Measurements from ENCODE around the gene C21orf58. TPM values are rescaled to one million over a fixed set of nuclear protein-coding genes. Genes with fewer than 3 reads are reported as not detected.

Gene C21orf58
- polyA plus RNA-seq, 1 of the 3 experiments (the other 2 are of a cell fraction), result 9.7 TPM

GRCh38 chr21:46345861-46346260 is 22.2 kb upstream of the C21orf58 start:
- peaks cover 0 to 15% of the 10 kb centered on the region in 2 experiments; a peak in 1 of 4 replicates for H3K4me1 ChIP-seq (ENCODE audit: control insufficient read depth in 1 of 2, insufficient read depth in 2 of 2, low read depth in 1 of 2, low read length in 1 of 2)
- CTCF ChIA-PET, result no interaction called here
- H3K9me3 ChIP-seq, result no peaks in the 10 kb centered on the region
- peaks cover 26 to 33% of the 10 kb centered on the region in 2 experiments for H3K36me3 ChIP-seq (replicated peaks in 1 of 2; ENCODE audit: control insufficient read depth in 1 of 2, insufficient read depth in 2 of 2, low read length in 1 of 2)
- no peaks in the 10 kb centered on the region for H4K20me1 ChIP-seq (ENCODE audit: insufficient read depth)
- no peaks in the 10 kb centered on the region for H3F3A ChIP-seq (replicated peaks; ENCODE audit: insufficient read depth)
- DNase-seq, result no peak
- no peaks in the 10 kb centered on the region for H3K9me2 ChIP-seq
- no peak overlapping the region for H3K27ac ChIP-seq (ENCODE audit: low read depth in 2 of 2, low read length in 1 of 2)
- 98% methylated on average over 12 of the region's 14 CpGs for WGBS (ENCODE audit: low lambda C conversion rate)
- no peak overlapping the region for H3K4me3 ChIP-seq (ENCODE audit: low read depth in 2 of 2, low read length in 1 of 2)
- H2AFZ ChIP-seq (ENCODE audit: low read depth), result no peak overlapping the region
- H3K9ac ChIP-seq, result no peak overlapping the region
- H3K4me2 ChIP-seq, result no peak overlapping the region
- TF ChIP-seq POLR2AphosphoS5 (IDR thresholded peaks at IDR 0.05; ENCODE audit: low read depth, low read length), result no peak
- TF ChIP-seq JUND (IDR thresholded peaks at IDR 0.05), result no peak
- no peak for TF ChIP-seq NRF1 (IDR thresholded peaks at IDR 0.05; ENCODE audit: low read depth, low read length)
- no peak for TF ChIP-seq RAD21 (IDR thresholded peaks at IDR 0.05; ENCODE audit: low read length)
- TF ChIP-seq RFX5 (IDR thresholded peaks at IDR 0.05; ENCODE audit: low read length), result no peak
- no peak for TF ChIP-seq SIN3A (IDR thresholded peaks at IDR 0.05; ENCODE audit: borderline replicate concordance, low read depth, low read length)
- no peak for TF ChIP-seq IRF3 (IDR thresholded peaks at IDR 0.05; ENCODE audit: low read depth, low read length)
- no peak for TF ChIP-seq MXI1 (IDR thresholded peaks at IDR 0.05; ENCODE audit: low read depth, low read length)
- no peak for TF ChIP-seq FOXM1 (IDR thresholded peaks at IDR 0.05; ENCODE audit: low read depth)
- TF ChIP-seq GABPA (IDR thresholded peaks at IDR 0.05; ENCODE audit: low read depth), result no peak
- POLR2A ChIA-PET, result no interaction called here
- no peaks in the 10 kb centered on the region for H3K27me3 ChIP-seq (ENCODE audit: insufficient read depth)
- H3K79me2 ChIP-seq (ENCODE audit: insufficient read depth), result peaks cover 54% of the 10 kb centered on the region

GRCh38 chr21:46344219-46344915 is 20.7 kb upstream of the C21orf58 start:
- peaks cover 69% of the 10 kb centered on the region for H3K79me2 ChIP-seq (ENCODE audit: insufficient read depth)
- H3K9ac ChIP-seq, result no peak overlapping the region
- peaks cover 0 to 15% of the 10 kb centered on the region in 2 experiments; a peak in 1 of 4 replicates for H3K4me1 ChIP-seq (ENCODE audit: control insufficient read depth in 1 of 2, insufficient read depth in 2 of 2, low read depth in 1 of 2, low read length in 1 of 2)
- H3K9me2 ChIP-seq, result no peaks in the 10 kb centered on the region
- DNase-seq, result no peak
- H3K27ac ChIP-seq (ENCODE audit: low read depth in 2 of 2, low read length in 1 of 2), result no peak overlapping the region
- H3K4me3 ChIP-seq (ENCODE audit: low read depth in 2 of 2, low read length in 1 of 2), result no peak overlapping the region
- TF ChIP-seq TAF1 (IDR thresholded peaks at IDR 0.05; ENCODE audit: borderline replicate concordance, low read depth, low read length) (no peak), USF2 (IDR thresholded peaks at IDR 0.05; ENCODE audit: borderline replicate concordance, low read depth, low read length) (no peak), RFX5 (IDR thresholded peaks at IDR 0.05; ENCODE audit: low read length) (no peak), TCF12 (IDR thresholded peaks at IDR 0.05) (no peak), CHD2 (IDR thresholded peaks at IDR 0.05; ENCODE audit: low read length, partially characterized antibody) (no peak), NFIC (IDR thresholded peaks at IDR 0.05; ENCODE audit: borderline replicate concordance) (no peak)
- ChIA-PET CTCF (no interaction called here), POLR2A (no interaction called here)
- no peaks in the 10 kb centered on the region for H3K9me3 ChIP-seq
- no peak overlapping the region for H3K4me2 ChIP-seq
- peaks cover 22 to 23% of the 10 kb centered on the region in 2 experiments for H3K36me3 ChIP-seq (replicated peaks in 1 of 2; ENCODE audit: control insufficient read depth in 1 of 2, insufficient read depth in 2 of 2, low read length in 1 of 2)
- H3F3A ChIP-seq (replicated peaks; ENCODE audit: insufficient read depth), result no peaks in the 10 kb centered on the region
- no peaks in the 10 kb centered on the region for H3K27me3 ChIP-seq (ENCODE audit: insufficient read depth)
- H4K20me1 ChIP-seq (ENCODE audit: insufficient read depth), result no peaks in the 10 kb centered on the region
- no peak overlapping the region for H2AFZ ChIP-seq (ENCODE audit: low read depth)
- 93% methylated on average over 17 of the region's 20 CpGs for WGBS (ENCODE audit: low lambda C conversion rate)
